Fibroblast of lung (primary cell): ENCODE results near the gene SCFD2. TPM values are rescaled to one million over a fixed set of nuclear protein-coding genes. Genes with fewer than 3 reads are reported as not detected.

Source experiments
- DNase-seq, 2 donors: peaks; one replicate each; pipeline versions ENCODE4 v3.0.0 to v3.0.0-alpha.2; 2010; ENCODE audit warnings: low read depth in 2 of 2
- H2AFZ ChIP-seq: 2 replicates; pipeline ENCODE4 v1.5.1; 2012; ENCODE audit warnings: low read length, control low read depth, inconsistent platforms
- H3K27ac ChIP-seq: 2 replicates; pipeline ENCODE4 v1.5.1; 2011; ENCODE audit warnings: low read length, control low read depth; ENCODE audit not compliant: insufficient read depth
- H3K27me3 ChIP-seq: 2 replicates; pipeline ENCODE4 v1.5.1; 2011; ENCODE audit warnings: mild to moderate bottlenecking, low read length; ENCODE audit not compliant: control insufficient read depth, insufficient read depth
- H3K36me3 ChIP-seq: 2 replicates; pipeline ENCODE4 v1.5.1; 2011; ENCODE audit warnings: low read length; ENCODE audit not compliant: control insufficient read depth, insufficient read depth
- H3K4me1 ChIP-seq: 2 replicates; pipeline ENCODE4 v1.5.1; 2011; ENCODE audit warnings: low read length; ENCODE audit not compliant: control insufficient read depth, insufficient read depth; ENCODE audit errors: extremely low read depth
- H3K4me2 ChIP-seq: 2 replicates; pipeline ENCODE4 v1.5.1; 2011; ENCODE audit warnings: low read length, control low read depth; ENCODE audit not compliant: insufficient read depth; ENCODE audit errors: extremely low read depth
- H3K4me3 ChIP-seq, 4 experiments: fragments of 200-600 bp in 1 of 4; sonication (generic) in 1 of 4; replicated peaks in 1 of 4; 2 replicates each; pipeline ENCODE4 v1.5.1; 2011 to 2016; ENCODE audit warnings: low read length in 4 of 4, low read depth in 3 of 4, mild to moderate bottlenecking in 3 of 4, control low read depth in 2 of 4, inconsistent platforms in 1 of 4, mixed read lengths in 1 of 4; ENCODE audit not compliant: insufficient read depth in 1 of 4; ENCODE audit errors: control extremely low read depth in 1 of 4
- H3K79me2 ChIP-seq: 2 replicates; pipeline ENCODE4 v1.5.1; 2012; ENCODE audit warnings: mild to moderate bottlenecking, low read length, inconsistent platforms; ENCODE audit not compliant: control insufficient read depth, insufficient read depth
- H3K9ac ChIP-seq: 2 replicates; pipeline ENCODE4 v1.5.1; 2011; ENCODE audit warnings: mild to moderate bottlenecking, low read length, control low read depth; ENCODE audit not compliant: insufficient read depth
- H3K9me3 ChIP-seq: 2 replicates; pipeline ENCODE4 v1.5.1; 2012; ENCODE audit warnings: low read depth, low read length; ENCODE audit not compliant: control insufficient read depth, insufficient read depth
- H4K20me1 ChIP-seq: 2 replicates; pipeline ENCODE4 v1.5.1; 2011; ENCODE audit warnings: low read length; ENCODE audit not compliant: control insufficient read depth, insufficient read depth; ENCODE audit errors: extremely low read depth
- EZH2 ChIP-seq: IDR thresholded peaks from 2 replicates; pipeline ENCODE4 v1.5.1; 2012; ENCODE audit warnings: low read length, control low read depth, mild to moderate bottlenecking; ENCODE audit errors: missing control alignments
- polyA plus RNA-seq, 2 donors: library from polyadenylated mRNA; depleted of rRNA in 1 of 2; stranded (reverse) in 1 of 2; unstranded in 1 of 2; fragments of >200 nt; gene quantifications; 2 replicates each; pipeline ENCODE4 v1.2.1, GENCODE V29; 2011 to 2012; ENCODE audit warnings: missing spikeins in 1 of 2
- total RNA-seq: library from RNA; depleted of rRNA; stranded (reverse); fragments of >200 nt; gene quantifications from 2 replicates; pipeline ENCODE4 v1.2.1, GENCODE V29; 2014
- TF ChIP-seq, protein P1 (sequence below), 2 donors: IDR thresholded peaks in 1 of 2; conservative IDR thresholded peaks in 1 of 2; 1 replicate in 1 of 2; 2 replicates in 1 of 2; pipeline ENCODE4 v1.5.1; 2011 to 2012; ENCODE audit warnings: low read length in 2 of 2, control low read depth in 1 of 2, inconsistent platforms in 1 of 2, low read depth in 1 of 2, mild to moderate bottlenecking in 1 of 2

Gene SCFD2
- total and polyA plus RNA-seq, 2 donors (not counting 1 experiment from before 2014, with no cell fraction given), result 16.2 to 23.1 TPM

DNA sequence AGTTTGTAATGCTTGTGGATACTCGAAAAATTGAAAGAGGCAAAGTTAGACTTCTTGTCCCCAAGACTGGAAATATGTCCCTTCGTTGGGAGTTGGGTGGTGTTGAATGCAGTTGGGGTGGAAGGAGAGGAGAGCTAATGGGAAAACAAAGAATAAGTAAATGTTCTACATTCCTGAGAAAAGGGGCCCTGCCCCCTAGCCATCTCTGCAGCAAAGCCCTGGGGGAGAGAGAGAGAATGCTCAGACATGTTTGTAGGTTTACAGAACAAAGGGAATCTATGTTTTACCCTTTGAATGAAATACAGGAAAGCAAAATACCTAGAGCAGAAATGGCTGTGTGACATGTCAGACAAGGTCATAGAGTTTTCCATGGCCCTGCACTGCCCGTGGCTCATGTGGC, 415.6 kb downstream of the SCFD2 start:
- no peak overlapping the region for H3K4me2 ChIP-seq
- H3K4me1 ChIP-seq, result peaks cover 2% of the 10 kb centered on the region
- no peaks in the 10 kb centered on the region for H4K20me1 ChIP-seq
- no peaks in the 10 kb centered on the region for H3K79me2 ChIP-seq
- no peak overlapping the region for H2AFZ ChIP-seq
- H3K27me3 ChIP-seq, result no peaks in the 10 kb centered on the region
- H3K27ac ChIP-seq, result no peak overlapping the region
- DNase-seq, result no peak
- no peaks in the 10 kb centered on the region for H3K36me3 ChIP-seq
- H3K4me3 ChIP-seq, result no peak overlapping the region
- TF ChIP-seq, protein P1, sequence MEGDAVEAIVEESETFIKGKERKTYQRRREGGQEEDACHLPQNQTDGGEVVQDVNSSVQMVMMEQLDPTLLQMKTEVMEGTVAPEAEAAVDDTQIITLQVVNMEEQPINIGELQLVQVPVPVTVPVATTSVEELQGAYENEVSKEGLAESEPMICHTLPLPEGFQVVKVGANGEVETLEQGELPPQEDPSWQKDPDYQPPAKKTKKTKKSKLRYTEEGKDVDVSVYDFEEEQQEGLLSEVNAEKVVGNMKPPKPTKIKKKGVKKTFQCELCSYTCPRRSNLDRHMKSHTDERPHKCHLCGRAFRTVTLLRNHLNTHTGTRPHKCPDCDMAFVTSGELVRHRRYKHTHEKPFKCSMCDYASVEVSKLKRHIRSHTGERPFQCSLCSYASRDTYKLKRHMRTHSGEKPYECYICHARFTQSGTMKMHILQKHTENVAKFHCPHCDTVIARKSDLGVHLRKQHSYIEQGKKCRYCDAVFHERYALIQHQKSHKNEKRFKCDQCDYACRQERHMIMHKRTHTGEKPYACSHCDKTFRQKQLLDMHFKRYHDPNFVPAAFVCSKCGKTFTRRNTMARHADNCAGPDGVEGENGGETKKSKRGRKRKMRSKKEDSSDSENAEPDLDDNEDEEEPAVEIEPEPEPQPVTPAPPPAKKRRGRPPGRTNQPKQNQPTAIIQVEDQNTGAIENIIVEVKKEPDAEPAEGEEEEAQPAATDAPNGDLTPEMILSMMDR (conservative IDR thresholded peaks at IDR 0.05 in 1 of 2, IDR thresholded peaks at IDR 0.05 in 1 of 2; ENCODE audit: low read depth in 1 of 2, low read length in 2 of 2), result no peak
- TF ChIP-seq EZH2, result no peak
- no peak overlapping the region for H3K9ac ChIP-seq
- no peaks in the 10 kb centered on the region for H3K9me3 ChIP-seq

DNA sequence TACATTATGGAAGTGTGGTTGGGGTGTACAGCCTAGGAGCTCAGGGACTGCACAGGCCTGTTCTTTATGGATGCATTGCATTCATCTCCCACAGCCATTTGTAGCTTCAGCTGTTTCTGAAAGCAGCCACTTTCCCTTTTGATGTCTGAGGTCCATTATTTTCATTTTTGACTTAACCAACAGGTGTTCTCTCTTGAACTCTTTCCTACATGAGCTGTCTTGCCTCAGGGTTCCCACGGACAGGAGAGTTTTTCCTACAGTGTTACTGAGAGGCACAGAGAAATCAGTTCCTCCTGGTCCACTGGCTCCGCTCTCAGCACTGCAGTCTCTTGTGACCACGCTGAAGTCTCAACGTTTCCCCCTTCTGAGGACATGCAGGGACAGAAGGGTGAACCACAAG, 416.5 kb downstream of the SCFD2 start:
- no peak overlapping the region for H3K27ac ChIP-seq
- no peaks in the 10 kb centered on the region for H3K9me3 ChIP-seq
- H3K9ac ChIP-seq, result no peak overlapping the region
- H3K27me3 ChIP-seq, result no peaks in the 10 kb centered on the region
- H3K4me1 ChIP-seq, result no peaks in the 10 kb centered on the region
- H3K4me3 ChIP-seq, result no peak overlapping the region
- H3K79me2 ChIP-seq, result no peaks in the 10 kb centered on the region
- no peak overlapping the region for H3K4me2 ChIP-seq
- TF ChIP-seq, protein P1 (conservative IDR thresholded peaks at IDR 0.05 in 1 of 2, IDR thresholded peaks at IDR 0.05 in 1 of 2; ENCODE audit: low read depth in 1 of 2, low read length in 2 of 2), result no peak
- no peak for TF ChIP-seq EZH2
- H4K20me1 ChIP-seq, result no peaks in the 10 kb centered on the region
- H3K36me3 ChIP-seq, result no peaks in the 10 kb centered on the region
- no peak overlapping the region for H2AFZ ChIP-seq
- DNase-seq, result no peak

DNA sequence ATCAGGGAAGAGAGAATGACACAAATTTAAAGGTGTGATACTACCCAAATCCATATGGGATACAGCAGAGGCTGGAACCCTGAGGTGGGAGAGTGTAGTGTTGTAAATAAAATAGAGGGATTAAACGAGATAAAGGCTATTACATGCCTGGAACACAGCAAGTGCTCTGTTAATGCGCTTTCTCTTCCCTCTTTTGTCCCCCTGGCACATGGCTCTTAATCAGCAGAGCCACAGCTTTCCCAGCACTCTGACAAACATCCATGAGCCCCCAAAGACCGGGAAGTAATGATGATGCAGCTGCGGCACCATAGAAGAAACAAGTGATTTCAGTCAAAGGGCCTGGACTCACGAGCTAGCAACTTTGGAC, 417.8 kb downstream of the SCFD2 start:
- Histone ChIP-seq H3K27me3 (no peaks in the 10 kb centered on the region), H3K4me3 (no peak overlapping the region), H4K20me1 (no peaks in the 10 kb centered on the region), H3K27ac (no peak overlapping the region), H3K4me2 (no peak overlapping the region), H3K9ac (no peak overlapping the region), H3K4me1 (no peaks in the 10 kb centered on the region), H3K36me3 (no peaks in the 10 kb centered on the region), H3K79me2 (no peaks in the 10 kb centered on the region), H3K9me3 (no peaks in the 10 kb centered on the region), H2AFZ (no peak overlapping the region)
- DNase-seq, result no peak
- TF ChIP-seq, protein P1 (conservative IDR thresholded peaks at IDR 0.05 in 1 of 2, IDR thresholded peaks at IDR 0.05 in 1 of 2; ENCODE audit: low read depth in 1 of 2, low read length in 2 of 2), result no peak
- no peak for TF ChIP-seq EZH2
